Measurements from ENCODE around the gene GALNT2. TPM values are rescaled to one million over a fixed set of nuclear protein-coding genes. Genes with fewer than 3 reads are reported as not detected.

The GALNT2 gene
- total RNA-seq, 1 experiment from 2014 or later = 62.5 TPM

- DNase-seq (ENCODE audit: low read depth in 1 of 2, low spot score in 2 of 2) = peak in 1 of 2 experiments; percentile 14
- H3K27ac ChIP-seq = no peak overlapping the region
- no peaks in the 10 kb centered on the region for H3K36me3 ChIP-seq
- no peaks in the 10 kb centered on the region for H3K9me3 ChIP-seq (replicated peaks)
- peaks cover 9% of the 10 kb centered on the region for H3K4me1 ChIP-seq (replicated peaks)
- H3K27me3 ChIP-seq (replicated peaks) = no peaks in the 10 kb centered on the region
- no peak overlapping the region for H3K4me3 ChIP-seq
Measured at GRCh38 chr1:230327892-230328284, 260.9 kb downstream of the GALNT2 start.

GRCh38 chr1:230328342-230329015 is 261.4 kb downstream of the GALNT2 start:
- Histone ChIP-seq H3K9me3 (replicated peaks) (no peaks in the 10 kb centered on the region), H3K36me3 (no peaks in the 10 kb centered on the region), H3K4me1 (replicated peaks) (peaks cover 9% of the 10 kb centered on the region), H3K27me3 (replicated peaks) (no peaks in the 10 kb centered on the region), H3K27ac (no peak overlapping the region), H3K4me3 (no peak overlapping the region)
- DNase-seq (ENCODE audit: low read depth in 1 of 2, low spot score in 2 of 2) = no peak

- Histone ChIP-seq H3K9me3 (replicated peaks) (no peaks in the 10 kb centered on the region), H3K4me3 (no peak overlapping the region), H3K4me1 (replicated peaks) (peaks cover 15% of the 10 kb centered on the region), H3K27me3 (replicated peaks) (no peaks in the 10 kb centered on the region), H3K27ac (no peak overlapping the region), H3K36me3 (no peaks in the 10 kb centered on the region)
- no peak for DNase-seq (ENCODE audit: low read depth in 1 of 2, low spot score in 2 of 2)
Measured at GRCh38 chr1:230330157-230330556, 263.1 kb downstream of the GALNT2 start.

All from SJSA1 (cell line).